ENCODE results near the gene SLC6A5.

SLC6A5 gene

DNA sequence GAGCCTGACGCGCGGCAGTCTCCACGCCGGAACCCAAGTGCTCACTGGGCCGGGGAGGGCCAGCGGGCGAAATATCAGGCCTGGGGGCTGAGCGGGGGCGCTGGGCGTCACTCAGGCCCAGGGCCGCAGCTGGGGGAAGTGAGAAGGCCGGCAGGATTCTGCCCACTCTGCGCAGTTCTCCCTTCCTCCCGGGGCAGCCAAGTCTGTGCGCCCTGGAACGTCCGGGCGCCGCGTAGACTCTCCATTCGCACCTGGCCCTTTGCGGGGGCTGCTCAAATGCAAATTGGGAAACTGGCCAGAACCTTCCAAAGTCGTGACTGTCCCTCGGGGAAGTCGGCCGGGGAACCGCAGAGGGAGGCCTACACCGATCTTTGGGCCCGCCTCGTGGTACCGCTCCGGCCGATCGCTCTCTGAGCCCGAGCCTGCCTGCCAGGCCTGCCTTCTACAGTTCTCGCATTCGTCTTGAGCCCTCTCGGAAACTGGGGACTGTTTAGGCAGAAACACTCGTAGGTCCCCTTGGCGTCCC is 2.2 kb upstream of the SLC6A5 start:
- DNase-seq, result no peak

DNA sequence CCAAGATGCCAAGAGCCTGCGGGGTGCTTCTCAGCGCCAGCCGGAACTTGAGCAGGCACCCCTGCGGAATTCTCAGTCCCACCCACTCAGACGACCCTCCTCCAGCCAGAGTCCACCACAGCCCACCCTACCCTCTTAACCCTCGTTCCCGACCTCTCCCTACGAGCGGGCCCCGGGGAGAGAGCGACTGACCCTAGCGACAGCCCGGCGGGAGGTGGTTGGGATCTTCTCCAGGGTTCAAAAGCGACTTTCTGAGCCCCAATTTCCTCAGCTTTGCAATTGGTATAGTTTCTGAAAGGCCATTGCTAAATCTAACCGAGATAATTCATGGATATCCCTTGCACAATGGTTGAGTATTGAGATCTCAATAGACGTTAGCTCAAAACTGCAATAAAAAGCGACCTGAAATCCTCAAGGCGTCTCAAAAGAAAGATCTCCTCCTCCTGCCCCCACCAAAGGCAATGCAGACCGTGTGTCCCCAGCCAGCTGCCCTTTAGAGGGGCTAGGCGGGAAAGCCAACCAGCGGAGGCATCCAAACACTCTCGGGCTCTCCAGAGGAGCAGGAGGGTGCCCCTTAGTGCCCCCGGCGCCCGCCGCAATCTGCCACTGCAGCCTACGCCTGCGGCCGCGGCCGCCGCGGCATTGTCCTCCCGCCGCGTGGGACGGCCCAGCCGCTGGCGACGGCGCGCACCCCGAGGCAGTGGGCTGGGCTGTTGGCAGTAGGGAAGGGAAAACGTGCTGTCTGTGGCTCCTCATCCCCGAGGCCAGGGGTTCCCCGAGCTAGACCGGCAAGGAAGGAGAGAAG is 1.5 kb upstream of the SLC6A5 start:
- no peak for DNase-seq

DNA sequence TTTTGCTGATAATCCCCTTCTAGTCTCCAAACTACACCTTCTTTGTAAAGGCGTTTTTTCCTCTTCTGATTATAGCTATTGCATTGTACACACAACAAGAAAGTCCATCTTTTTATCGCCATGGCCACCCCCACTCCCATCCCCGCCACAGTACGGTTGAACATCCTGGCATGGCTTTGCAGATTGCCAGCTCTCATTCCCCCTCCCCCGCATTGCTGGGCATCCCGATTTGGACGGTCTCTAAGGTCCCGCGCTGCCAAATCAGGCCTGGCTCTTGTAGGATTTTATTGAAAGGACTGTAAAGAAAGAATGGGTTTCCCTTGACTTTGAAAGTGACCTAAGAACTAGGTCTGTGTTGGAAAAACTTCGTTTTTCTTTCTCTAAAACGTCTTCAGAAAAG is 916 bp upstream of the SLC6A5 start:
- DNase-seq, result no peak

DNA sequence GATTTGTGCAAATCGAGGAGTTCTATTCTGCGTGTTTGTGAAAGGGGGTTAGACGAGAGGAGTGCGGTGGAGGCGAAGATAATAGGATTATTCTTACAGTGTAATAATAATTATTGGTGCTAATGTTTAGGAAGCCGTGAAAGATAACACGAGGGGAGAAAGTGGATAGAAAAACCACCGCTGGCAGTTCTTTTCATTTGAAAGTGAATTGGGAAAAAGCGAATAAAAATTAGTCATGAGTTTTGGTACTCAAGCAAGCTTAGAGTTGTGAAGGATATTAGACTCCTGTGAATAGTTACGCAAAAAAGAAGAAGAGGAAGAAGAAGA is 575 bp downstream of the SLC6A5 start:
- no peak for DNase-seq

DNA sequence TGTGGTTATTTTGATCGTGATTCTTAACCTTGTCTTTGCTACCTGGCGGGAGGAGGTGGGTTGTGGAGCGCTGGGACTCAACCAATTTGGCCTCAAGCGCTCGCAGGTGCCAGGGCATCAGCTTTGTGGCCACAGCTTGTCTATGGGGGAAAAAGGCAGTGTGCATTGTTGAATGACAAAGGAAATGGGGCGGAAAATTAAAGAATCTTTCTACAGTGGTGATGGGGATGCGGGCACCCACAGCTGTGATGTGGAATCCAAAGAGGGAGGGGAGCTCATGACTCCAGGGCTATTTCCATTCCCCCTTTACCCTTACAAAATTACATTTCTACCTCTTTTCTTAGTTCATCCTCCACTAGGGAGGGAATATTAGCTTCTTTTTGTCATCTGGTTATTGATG is 1.1 kb downstream of the SLC6A5 start:
- DNase-seq, result no peak

DNA sequence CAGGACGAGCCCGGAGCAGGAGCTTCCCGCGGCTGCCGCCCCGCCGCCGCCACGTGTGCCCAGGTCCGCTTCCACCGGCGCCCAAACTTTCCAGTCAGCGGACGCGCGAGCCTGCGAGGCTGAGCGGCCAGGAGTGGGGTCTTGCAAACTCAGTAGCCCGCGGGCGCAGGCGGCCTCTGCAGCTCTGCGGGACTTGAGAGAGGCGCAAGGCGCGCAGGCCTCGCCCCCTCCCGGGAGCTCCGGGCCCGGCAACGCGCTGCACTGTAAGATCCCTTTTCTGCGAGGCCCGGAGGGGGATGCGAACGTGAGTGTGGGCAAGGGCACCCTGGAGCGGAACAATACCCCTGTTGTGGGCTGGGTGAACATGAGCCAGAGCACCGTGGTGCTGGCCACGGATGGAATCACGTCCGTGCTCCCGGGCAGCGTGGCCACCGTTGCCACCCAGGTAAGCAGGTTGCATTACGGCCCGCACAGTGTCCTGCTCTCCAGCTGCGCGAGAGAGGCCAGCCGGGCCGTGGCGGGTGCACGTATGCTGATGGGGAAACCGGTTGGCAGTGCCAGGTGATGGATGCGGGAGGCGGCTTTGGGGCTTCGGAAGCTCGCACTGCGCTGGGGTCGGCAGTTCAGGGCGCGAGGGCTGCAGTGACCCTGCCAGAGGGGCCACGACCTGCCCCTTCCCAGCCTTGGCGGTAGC is 2.0 kb downstream of the SLC6A5 start:
- DNase-seq, result no peak

DNA sequence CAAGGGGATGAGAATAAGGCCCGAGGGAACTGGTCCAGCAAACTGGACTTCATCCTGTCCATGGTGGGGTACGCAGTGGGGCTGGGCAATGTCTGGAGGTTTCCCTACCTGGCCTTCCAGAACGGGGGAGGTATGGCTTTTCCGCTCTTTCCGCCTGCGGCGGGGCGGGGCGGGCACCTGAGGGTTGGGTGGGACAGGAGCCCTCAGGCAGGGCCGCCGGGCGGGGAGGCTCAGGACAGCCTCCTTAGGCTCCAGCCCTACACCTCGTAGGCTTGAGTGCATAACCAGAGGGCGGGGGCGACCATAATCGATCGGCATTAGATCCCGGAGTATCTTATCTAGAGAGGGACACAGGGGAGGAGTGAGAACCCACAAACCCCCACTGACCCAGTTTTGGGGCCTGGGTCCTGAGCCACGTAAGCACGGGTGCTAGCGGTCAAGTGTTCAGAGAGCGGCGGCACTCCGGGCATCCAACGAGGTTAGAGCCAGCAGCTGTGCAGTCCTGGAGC is 4.9 kb downstream of the SLC6A5 start:
- no peak for DNase-seq

DNA sequence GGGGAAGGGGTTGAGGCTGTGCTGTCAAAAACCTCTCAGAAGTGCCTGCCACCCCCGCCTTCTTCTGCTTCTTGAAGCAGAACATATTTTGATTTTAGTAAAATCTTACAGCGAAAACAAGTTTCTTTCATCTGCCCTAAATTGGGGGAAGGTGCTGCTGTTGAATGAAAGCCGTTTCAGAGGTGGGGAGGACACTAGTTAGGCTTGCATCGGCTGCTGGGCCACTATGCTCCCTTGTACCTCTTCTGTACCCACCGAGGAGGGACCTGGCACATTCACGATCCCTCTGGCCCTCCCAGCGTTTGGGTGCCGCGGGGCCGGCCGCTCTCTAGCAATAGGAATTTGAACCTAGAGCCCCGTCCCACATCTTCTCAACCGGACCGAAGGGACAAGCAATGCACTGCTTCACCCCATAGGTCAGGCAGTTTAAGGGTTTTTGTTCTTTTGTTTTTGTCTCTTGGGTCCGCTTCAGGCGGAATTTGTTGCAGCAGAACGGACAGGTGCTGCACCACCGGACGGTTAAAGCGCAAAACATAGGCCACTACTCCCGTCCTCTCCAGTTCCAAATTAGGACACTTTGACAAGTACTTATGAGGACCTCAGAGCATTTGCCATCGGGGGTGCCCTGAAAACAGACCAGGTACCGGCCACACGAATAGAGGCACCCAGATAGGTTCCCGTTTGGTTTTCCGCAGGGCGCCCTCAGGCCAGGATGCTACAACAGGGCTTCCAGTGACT is 5.6 kb downstream of the SLC6A5 start:
- DNase-seq, result no peak

DNA sequence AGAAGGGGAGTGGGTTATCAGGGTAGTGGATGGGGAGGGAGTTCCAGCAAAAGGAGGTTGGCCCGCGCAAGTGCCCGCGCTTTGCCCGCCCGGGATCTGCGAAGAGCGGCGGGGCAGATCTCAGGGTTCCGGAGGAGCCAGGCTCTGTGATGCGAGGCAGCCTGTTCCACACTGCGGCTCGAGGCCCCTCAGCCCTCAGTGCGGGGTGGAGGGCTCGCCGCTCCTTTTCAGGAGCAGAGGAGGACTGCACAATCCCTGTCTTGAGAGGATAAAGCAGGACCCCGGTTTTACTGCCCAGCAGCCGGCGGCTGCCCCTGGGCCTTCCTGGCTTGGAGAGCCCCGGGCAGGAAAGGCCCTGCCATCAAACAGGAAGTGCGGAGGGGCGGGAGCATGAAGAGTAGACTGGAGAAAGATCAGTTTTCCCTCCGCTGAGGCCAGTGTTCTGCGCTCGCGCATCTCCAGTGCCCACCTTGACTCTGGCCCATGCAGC is 6.2 kb downstream of the SLC6A5 start:
- no peak for DNase-seq

DNA sequence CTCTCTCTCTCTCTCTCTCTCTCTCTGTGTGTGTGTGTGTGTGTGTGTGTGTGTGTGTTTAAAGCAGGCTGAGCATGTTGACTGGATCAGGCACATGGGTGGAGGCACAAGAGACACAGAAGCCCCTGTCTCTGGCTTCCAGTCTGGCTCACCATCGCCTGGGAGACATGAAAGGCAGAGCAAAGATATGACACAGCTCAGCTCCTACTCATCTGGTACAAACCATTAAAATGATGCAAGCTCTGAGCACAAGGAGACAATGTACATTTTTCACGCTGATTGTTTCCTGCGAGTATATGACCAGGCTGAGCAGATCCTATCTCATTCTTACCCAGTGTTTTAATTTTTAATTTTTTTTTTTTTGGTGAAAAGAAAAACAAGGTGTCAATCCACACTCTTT is 9.5 kb downstream of the SLC6A5 start:
- DNase-seq, result no peak

DNA sequence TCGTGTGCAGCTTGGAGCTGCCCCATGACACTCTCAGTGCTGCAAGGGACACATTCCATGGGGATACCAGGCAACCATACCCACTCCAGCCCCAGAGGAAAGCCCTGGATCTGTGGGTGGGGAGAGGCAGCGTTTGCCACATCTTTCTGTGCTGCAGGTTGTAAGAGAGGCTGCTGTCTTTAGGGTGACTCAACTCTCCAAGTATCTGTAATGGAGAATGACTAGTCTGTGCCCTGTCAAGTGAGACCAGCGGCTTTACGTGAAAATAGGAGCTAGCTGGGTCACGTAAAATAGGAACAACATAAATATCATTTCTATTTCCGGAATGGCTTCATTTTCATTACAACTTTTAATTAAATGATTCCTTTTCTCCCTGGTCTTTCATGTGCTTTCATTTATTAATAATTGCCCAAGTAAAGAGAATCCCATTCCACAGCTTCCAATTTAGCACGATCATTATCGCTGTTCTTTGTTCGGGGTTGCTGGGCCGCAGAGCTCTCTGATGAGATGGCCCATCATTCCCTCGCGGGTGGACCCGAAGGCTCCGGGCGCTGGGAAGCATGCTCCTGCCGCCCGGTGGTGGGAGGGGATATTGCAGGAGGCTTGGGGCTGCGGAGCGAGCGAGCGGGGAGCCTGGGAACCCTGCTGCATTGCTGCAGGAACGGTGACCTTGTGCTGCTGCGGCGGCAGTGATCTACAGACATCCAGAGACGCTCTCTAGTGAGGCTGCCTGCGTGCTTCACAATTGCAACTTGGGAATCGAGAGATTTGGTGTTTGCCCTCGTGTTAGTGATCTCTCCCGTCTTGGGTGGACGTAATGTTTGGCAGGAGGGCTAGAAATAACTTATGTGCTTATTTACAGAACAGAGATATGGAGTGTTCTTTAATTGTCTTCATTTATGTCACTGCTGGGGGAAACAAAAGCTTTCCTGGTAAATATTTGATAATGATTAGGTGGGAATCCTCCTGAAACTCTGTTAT is 10.6 kb downstream of the SLC6A5 start:
- peak; percentile 62 for DNase-seq

DNA sequence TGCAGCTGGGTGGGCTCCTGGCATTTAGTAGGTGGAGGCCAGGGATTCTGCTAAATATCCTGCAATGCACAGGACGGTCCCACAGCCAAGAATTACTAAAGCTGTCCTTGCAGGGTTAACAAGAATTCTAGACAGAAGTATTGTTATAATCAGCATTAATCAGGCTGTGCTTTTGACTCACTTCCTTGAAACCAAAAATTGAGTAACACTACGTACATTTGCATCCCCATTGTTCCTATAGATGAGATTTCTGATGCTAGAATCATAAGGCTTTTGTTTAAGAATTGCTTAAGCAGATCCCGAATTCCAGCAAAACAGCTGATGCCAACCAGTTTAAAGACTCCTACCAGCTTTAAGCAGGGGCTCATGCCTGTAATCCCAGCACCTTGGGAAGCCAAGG is 11.4 kb downstream of the SLC6A5 start:
- no peak for DNase-seq

DNA sequence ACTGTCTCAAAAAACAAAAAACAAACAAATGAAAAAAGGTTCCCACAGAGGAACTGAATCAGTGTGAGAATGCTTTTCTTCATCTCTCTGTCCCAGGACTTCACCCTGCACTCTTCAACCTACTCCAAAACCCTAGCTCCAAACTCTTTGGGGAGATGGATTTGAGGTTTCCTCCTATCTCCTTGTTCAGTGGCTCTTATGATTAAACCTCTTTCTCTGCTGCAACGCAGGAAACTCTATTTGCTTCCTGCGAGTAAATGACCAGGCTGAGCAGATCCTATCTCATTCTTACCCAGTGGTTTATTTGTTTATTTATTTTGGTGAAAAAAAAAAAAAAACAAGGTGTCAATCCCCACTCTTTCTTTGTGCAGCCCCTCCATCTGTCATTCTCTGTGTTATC is 12.0 kb downstream of the SLC6A5 start:
- no peak for DNase-seq

DNA sequence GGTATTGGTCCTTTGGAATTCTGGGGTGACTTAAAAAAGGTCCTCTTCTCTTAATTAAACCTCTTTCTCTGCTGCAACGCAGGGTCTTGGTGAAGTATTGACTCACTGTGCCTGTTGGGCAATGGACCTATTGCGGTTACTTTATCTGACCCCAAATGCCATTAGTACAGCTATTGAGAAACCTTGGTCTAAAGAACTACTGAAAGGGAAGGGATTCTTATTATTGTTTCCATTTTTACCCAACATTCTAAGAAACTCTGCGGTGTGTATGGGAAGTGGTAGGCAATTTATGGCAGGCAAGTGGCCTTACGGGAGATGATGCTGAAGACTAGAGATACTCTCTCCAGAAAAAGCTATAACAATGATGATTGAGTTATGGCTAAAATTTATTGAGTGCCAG is 12.5 kb downstream of the SLC6A5 start:
- DNase-seq, result no peak

DNA sequence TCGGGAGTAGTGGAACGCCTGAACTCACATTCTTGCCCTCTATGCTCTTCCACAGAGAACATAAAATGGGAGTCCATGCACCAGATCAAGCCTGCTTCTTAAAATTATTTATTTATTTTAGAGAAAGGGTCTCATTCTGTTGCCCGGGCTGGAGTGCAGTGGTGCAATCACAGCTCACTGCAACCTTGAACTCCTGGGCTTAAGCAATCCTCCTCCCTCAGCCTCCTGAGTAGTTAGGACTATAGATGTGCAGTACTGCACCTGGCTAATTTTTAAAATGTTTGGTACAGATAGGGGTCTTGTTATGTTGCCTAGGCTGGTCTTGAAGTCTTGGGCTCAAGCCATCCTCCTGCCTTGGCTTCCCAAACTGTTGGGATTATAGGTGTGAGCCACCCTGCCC is 13.0 kb downstream of the SLC6A5 start:
- DNase-seq, result no peak

DNA sequence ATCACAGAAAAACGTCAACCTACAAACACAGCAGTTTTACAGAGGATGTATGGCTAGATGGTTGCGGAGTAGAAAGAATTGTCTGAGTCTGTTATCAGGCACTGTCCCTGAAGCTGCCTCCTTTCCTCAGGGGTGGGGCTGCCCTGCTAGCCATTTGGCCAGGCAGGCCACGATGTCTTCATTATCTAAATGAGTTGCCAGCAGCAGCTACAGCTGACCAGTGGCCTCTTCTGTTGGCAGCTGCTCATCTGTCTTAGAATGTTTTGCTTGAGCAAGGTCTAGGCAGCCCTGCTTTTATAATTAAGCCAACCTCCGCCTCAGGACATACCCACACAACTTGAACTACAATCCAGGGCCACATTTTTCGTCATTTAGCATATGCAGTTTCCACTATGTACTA is 17.5 kb downstream of the SLC6A5 start:
- no peak for DNase-seq

DNA sequence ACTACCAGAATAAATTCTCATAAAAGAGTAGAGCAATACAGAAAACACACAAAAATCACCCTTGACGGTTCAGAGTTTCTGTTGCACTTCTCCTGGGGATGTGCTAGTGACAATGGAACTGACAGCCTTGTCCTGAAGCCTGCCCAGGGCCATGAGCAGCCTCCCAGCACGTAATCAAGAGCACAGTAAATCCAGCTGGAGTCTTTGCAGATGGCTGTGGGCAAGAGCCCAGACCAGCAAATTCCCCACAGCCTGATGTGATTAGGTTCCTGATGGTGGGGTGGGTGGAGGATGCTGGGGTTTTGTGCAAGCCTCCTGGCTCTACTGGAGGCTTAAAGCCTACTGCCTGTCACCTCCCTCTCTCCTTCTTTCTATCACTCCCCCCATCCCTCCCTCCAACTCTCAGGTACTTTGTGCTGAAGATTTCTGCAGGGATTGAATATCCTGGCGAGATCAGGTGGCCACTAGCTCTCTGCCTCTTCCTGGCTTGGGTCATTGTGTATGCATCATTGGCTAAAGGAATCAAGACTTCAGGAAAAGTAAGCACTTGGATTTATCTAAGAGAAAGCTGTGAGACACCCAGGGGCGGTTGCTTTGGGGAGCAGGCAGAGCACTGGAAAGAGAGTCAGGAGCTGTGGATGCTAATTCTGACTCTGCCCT is 18.1 kb downstream of the SLC6A5 start:
- no peak for DNase-seq

DNA sequence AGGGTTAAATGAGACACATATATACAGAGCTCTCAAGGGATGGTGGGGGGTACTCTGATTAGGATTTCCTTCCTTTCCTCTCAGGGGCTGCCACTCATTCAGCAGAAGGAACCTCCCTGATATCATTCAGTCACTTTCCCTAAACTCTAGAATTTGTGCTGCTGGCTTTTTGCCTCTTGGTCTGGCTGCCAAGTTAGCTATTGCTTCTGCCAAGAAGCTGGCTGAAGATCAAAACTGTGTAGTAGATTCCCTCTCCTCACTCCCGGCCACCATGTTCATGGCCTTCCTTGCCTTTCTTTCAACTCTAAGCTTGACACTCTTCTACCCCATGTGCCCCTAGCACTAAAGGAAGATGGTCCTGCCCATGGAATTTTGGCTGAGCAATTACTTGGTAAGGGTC is 18.7 kb downstream of the SLC6A5 start:
- no peak for DNase-seq

DNA sequence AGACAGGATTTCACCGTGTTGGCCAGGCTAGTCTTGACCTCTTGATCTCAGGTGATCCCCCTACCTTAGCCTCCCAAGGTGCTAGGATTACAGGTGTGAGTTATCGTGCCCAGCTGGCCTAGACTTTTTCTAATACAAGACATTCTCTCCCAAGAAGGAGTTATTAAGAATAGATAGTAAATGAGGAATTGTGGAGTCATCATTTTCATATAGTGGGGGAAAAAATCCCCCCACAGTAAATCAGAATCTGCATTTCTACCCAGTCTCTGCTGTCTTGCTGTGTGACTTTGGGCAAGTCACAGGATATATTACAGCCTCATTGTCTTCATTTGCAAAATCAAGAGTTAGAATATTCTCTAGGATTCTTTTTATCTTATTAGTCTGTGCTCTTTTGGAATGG is 21.6 kb downstream of the SLC6A5 start:
- DNase-seq, result no peak

DNA sequence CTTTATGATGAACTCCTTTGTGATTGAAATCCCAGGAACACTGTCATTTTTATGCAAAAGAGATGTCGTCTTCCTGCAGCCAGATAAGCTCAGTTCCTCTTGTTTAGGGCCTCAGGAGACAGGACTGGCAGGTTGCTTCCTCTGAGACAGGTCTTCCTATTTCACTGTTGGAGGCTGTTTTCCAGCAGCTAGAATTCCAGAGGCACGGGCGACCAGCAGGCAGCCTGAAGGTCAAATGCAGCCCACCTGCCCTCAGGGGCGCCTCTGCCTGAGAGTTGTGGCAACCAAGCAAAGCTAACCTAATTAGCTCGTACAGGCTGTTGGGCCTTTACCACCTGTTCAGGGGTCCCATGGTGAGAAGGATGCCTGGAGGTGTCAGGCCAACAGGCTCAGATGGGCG is 22.3 kb downstream of the SLC6A5 start:
- DNase-seq, result no peak

DNA sequence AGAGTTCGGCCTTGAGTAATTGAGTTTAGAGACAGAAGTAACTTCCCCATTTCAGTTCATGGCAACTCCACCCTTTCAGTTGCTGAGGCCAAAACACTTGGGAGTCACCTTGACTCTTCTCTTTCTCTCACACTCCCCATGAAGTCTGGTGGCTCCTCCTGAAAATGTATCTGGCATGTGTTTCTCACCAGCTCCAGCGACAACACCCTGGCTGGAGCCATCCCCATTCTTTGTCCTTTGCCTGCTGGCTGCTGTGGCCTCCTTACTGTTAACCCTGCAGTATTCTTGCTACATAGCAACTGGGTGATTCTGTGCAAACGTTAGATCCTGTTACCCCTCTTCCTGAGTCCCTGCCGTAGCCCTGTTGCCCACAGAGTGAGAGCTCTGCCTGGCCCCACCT is 23.8 kb downstream of the SLC6A5 start:
- DNase-seq, result no peak

DNA sequence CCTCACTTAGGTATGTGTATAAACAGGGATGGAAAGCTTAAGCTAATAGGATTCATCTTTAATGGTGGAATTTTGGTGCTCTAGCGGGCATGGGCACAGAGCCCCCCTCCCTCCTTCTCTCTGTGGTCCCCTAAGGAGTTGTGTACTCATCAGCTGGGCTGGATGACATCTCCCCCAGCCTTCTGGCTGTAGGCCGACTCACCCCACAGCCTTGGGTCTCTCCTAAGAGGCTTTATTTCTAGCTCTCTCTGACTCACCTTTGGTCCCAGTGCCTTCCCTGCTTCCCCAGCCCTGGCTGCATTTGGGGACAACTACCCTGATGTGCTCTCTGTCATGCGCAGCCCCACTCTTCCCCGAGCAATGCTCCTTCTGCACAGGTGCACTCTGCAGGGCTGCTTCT is 26.9 kb downstream of the SLC6A5 start:
- DNase-seq, result no peak

Measured in activated CD4-positive, CD25-positive, alpha-beta regulatory T cell treated with anti-CD3 and anti-CD28 coated beads, Interleukin-2, amount 50 U/mL, for 72 hours (primary cell).